NCI-H1417 (cell line): ENCODE measurements around the gene NARS2.
"Not testable (repeated sequence)": the region's sequence is repeated elsewhere in the genome, so short reads cannot be mapped to it uniquely, and the experiment has no call there.

Experiments used
- DNase-seq, 3 experiments: peaks; one replicate each; lab custom pipeline; 2025; lab: John Stamatoyannopoulos, UW

NARS2 gene

GRCh38 chr11:78574386-78575381 is at the start of gene NARS2:
Gene NARS2, minus strand, starts transcription at chr11:78574864. Its CDS starts 376 bp downstream, at chr11:78574488.
- DNase-seq, result peak; percentile 96 to 99 (median 98)

DNA sequence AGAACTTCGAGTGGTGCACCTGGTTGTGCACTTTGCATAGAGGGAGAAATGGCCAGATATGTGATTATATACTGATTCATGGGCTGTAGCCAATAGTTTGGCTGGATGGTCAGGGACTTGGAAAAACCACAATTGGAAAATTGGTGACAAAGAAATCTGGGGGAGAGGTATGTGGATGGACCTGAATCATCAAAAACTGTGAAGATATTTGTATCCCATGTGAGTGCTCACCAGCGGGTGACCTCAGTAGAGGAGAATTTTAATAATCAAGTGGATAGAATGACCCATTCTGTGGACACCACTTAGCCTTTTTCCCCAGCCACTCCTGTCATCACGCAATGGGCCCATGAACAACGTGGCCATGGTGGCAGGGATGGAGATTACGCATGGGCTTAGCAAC is 48.0 kb upstream of the NARS2 start:
- DNase-seq, result no peak

DNA sequence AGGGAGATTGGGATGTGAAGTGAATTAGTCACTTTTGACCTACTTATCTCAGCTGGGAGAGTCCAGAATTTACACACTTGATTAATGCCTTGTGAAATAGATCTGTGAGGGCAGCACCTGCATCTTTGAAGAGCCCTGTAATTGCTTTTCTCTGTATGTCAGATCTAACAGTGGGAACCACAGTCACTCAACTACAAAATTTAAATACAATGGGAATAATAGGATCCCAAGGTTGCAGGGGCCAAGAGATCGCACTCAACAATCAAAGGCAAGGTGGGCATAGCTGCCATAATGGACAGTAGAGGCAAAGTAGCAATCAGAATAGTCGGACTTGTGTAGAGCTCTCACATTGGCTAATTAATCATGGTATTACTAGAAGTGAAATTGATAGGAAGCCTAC is 45.5 kb upstream of the NARS2 start:
- no peak for DNase-seq

DNA sequence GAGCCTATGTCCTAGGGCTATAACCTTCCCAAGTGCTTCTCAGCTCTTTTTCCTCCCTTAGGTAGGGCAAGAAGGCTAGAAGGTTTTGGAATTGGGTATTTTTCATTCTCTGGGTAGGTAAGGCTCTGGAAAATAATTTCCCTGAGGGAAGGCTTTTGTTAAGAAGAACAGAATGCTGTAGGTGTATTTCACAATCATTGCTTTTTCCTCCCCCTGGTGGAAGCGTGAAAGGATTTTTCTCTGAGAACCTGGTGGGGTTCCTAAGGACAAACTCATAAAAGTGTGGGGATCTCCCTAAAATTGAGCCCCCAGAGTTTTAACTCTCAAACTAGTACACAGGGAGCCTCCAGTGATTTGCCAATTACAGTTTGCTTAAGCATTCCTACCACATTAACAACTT is 41.1 kb upstream of the NARS2 start:
- no peak for DNase-seq

DNA sequence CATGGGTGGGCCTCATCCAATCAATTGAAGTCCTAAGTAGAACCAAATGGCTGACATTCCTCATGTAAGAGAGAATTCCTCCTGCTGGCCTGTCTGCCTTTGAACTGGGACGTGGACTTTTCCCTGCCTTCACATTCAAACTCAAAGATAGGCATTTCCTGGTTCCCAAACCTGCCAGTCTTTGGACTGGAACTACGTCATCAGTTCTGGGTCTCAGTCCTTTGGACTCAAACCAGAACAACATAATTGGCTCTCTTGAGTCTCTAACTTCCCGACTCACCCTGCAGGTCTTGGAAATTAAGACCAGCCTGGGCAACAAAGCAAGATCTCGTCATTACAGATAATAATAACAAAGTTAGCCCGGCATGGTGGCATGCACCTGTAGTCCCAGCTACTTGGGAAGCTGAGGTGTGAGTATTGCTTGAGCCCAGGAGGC is 38.7 kb upstream of the NARS2 start:
- no peak for DNase-seq

GRCh38 chr11:78612721-78613377 is 38.2 kb upstream of the NARS2 start:
- DNase-seq, result no peak

GRCh38 chr11:78609321-78609720 is 34.7 kb upstream of the NARS2 start:
- DNase-seq, result not testable (repeated sequence)

DNA sequence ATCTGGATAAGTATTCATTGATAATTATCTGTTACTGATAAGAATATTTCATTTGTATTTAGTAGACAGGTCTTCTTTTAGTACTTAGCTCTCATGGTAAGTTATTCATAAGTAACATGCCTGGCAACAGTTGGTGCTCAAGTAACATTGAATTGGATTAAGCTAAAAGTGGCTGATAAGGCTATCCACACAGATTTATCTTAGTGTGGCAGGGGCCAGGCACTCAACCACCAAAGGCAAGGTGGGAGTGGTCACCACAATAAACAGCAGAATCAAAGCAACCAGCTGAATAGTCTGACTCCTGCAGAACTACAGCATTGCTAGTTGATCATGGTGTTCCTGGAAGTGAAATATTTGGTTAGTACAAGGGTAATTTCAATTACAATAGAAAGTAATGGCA is 33.0 kb upstream of the NARS2 start:
- no peak for DNase-seq

- no peak for DNase-seq
These were observed 32.0 kb upstream of the NARS2 start for GRCh38 chr11:78606667-78607066.

- no peak for DNase-seq
These were observed 30.6 kb upstream of the NARS2 start for GRCh38 chr11:78605296-78605695.

DNA sequence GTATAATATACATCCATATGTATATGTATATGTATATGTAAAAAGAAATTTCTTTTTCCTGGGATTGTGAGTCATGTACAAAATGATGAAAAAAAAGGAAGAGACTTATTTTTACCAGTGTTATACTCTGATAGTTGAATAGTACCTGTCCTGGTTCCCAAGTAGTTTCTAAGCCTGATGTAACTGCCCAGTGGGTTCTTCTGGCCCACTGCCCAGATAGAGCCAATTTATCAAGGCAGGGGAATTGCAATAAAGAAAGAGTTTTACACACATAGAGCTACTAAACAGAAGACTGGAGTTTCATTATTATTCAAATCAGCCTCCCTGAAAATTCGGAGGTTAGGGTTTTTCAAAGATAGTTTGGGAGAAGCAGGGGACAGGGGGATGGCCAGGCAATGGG is 29.1 kb upstream of the NARS2 start:
- DNase-seq, result no peak

- not testable (repeated sequence) for DNase-seq
These were observed 28.1 kb upstream of the NARS2 start for GRCh38 chr11:78602771-78603170.

DNA sequence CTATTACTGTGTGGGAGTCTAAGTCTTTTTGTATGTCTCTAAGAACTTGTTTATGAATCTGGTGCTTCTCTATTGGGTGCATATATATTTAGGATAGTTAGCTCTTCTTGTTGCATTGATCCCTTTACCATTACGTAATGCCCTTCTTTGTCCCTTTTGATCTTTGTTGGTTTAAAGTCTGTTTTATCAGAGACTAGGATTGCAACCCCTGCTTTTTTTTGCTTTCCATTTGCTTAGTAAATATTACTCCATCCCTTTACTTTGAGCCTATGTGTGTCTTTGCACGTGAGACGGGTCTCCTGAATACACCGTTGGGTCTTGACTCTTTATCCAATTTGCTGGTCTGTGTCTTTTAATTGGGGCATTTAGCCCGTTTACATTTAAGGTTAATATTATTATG is 26.4 kb upstream of the NARS2 start:
- not testable (repeated sequence) for DNase-seq

- not testable (repeated sequence) for DNase-seq
These were observed 22.9 kb upstream of the NARS2 start for GRCh38 chr11:78597579-78597978.

DNA sequence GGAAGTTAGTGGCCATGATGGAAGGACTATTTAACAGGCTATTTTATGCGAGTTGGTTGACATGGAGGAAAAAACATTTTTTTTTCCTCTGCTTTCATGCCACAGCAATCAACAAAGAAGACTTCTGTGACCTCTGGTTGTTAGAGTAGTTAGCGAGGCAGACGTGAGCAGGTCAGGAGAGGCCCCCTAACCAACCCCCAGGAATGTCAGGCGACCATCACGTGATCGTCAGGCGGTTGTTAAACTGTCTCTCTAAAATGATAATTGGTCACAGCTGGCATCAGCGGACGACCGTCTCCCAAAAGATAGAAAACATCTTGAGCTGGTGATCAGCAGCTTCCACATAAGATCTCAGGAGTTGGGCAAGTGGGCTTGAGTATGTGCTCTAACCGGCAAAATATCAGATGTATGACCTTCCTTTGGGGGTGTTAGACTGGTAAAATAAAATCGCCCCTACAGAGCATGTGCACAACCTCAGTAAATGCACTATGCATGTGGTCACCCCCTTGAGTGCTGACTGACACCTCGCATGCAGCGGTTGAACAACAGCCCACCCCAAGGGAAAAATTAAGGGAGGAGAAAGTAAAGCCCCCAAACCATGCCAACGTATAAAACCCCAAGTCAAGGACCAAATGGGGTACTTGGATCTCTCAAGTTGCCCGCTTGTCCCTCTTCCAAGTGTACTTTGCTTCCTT is 20.9 kb upstream of the NARS2 start:
- no peak for DNase-seq

- no peak for DNase-seq
These were observed 20.1 kb upstream of the NARS2 start for GRCh38 chr11:78594814-78595213.

DNA sequence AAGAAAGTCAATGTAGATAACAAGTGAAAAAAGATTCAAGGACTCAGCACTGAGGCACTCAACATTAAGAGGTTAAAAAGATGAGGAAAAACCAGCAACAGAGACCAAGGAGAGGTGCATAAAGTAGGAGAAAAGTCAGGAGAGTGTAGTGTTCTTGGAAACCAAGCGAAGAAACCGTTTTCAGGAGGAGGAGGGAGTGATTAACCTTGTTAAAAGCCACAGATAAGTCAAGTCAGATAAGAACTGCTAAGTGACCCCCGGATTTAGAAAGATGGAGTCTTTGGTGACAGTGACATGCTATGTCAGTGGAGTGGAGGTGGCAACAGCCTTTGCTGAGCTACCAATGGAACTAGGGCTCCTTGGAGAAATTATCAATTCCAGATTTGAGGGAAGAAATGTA is 13.9 kb upstream of the NARS2 start:
- DNase-seq, result no peak

DNA sequence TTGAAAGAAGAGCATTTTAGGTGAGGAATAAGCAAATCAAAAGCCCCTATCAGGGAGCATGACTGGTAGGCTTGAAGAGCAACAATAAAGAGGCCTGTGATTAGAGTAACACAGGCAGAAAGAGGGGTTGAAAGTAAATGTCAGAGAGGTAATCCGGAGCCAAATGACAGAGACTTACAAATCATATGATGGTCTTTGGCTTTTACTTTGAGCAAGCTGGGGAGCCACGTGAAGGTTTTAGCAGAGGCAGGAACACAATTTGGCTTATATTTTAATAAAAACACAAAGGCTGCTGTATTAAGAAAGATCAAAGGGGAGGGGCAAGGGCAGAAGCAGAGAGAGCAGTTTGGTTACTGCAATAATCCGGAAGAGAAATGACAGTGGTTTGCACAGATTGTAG is 12.8 kb upstream of the NARS2 start:
- DNase-seq, result no peak

DNA sequence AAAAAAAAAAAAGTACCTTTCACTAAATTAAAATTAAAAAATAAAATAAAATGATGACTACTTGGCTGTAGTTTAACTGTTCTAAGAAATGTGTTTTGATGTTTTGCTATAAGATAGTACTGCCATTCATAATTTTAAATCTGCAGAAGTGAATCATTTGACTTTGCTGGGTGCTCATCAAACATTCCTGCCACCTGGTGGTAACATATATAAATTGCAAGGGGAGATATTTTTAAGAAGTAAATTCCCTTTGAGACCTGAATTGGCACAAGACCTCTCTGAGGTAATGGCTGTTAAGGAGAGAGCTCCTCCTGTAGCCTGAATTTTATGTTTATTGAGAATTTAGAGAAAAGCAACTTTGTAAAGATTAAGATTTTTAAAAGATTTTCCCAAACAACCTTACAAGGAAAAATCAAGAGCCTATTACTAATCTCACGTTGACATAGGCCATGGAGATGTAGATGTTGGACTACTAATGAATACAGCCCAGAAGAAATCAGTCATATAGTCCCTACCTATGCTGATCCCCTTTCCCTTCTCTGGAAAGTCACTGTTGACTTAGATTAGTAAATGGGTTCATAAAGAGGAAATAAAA is 11.9 kb upstream of the NARS2 start:
- DNase-seq, result no peak

DNA sequence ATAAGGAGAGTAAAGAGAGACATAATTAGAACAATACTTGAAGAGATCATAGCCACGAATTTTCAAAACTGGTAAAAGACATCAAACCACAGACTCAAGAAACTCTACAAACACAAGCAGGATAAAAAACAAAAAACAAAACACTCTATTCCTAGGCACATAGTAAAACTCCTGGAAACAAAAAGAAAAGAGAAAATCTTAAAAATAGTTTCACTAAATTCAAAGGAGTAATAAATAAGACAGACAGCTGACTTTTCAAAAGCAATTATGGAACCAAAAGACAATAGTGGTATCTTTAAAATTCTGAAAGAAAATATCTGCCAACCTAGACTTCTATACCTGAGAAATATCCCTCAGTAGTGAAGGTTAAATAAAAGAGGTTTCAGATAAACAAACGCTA is 9.2 kb upstream of the NARS2 start:
- DNase-seq, result no peak

DNA sequence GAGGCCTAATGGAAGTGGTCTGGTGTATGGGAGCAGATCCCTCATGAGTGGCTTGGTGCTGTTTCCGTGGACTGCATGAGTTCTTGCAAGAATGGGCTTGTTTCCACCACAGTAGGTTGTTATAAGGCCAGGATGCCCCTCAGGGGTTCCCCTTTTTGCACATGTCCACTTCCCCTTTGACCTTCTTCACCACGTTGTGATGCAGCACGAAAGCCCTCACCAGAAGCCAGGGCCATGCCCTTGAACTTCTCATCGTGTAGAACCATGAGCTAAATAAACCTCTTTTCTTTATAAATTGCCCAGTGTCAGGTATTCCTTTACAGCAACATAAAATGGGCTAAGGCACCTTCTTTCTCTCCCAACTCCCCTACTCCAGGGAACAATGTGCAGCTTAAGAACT is 2.8 kb upstream of the NARS2 start:
- DNase-seq, result no peak

GRCh38 chr11:78576549-78577097 is 2.0 kb upstream of the NARS2 start:
- peak; percentile 39 to 73 (median 51) for DNase-seq
